CD4-positive, alpha-beta T cell (primary cell): Measurements from ENCODE around the gene ZNF318. TPM values are rescaled to one million over a fixed set of nuclear protein-coding genes. Genes with fewer than 3 reads are reported as not detected.

ENCODE experiments used
- ATAC-seq: fragments of 200-7000 bp; cut with Tn5 transposase; one replicate; pipeline ENCODE4 v1.10.0; 2022; ENCODE audit warnings: mild to moderate bottlenecking; ENCODE audit not compliant: poor library complexity
- CTCF ChIA-PET: fragments of 350-600 bp; sonication (Branson Sonifier 250); formaldehyde crosslinking; loops from one replicate; lab custom pipeline; 2021; ENCODE audit warnings: antibody characterized with exemption, inconsistent platforms; lab: Charles Lee
- POLR2A ChIA-PET: fragments of 350-600 bp; sonication (Branson Sonifier 250); formaldehyde crosslinking; loops from one replicate; lab custom pipeline; 2021; ENCODE audit warnings: antibody characterized with exemption, inconsistent platforms; lab: Charles Lee
- DNase-seq, 14 experiments: peaks; one replicate each; pipeline ENCODE4 v3.0.0-alpha.2; 2013 to 2020; ENCODE audit warnings: mixed read lengths in 2 of 14
- H3K27ac ChIP-seq, 2 donors: one replicate each; pipeline versions ENCODE4 v1.5.1 to v1.7.0; 2013; ENCODE audit warnings: low read length in 2 of 2, low read depth in 1 of 2, mild to moderate bottlenecking in 1 of 2
- H3K27me3 ChIP-seq, 2 experiments: 1 replicate in 1 of 2; 2 replicates in 1 of 2; pipeline versions ENCODE4 v1.6.1 to v1.7.0; 2013; ENCODE audit warnings: low read length in 2 of 2, control low read depth in 1 of 2, mild to moderate bottlenecking in 1 of 2, moderate library complexity in 1 of 2; ENCODE audit not compliant: insufficient read depth in 2 of 2, control insufficient read depth in 1 of 2
- H3K36me3 ChIP-seq: one replicate; pipeline ENCODE4 v1.6.1; 2013; ENCODE audit warnings: low read length, control low read depth; ENCODE audit not compliant: insufficient read depth
- H3K4me1 ChIP-seq: one replicate; pipeline ENCODE4 v1.6.1; 2013; ENCODE audit warnings: low read length, control low read depth; ENCODE audit not compliant: insufficient read depth
- H3K4me3 ChIP-seq: one replicate; pipeline ENCODE4 v1.5.1; 2013; ENCODE audit warnings: mild to moderate bottlenecking, low read length, moderate library complexity
- H3K9me3 ChIP-seq, 2 experiments: 1 replicate in 1 of 2; 2 replicates in 1 of 2; pipeline versions ENCODE4 v1.6.1 to v1.7.0; 2013; ENCODE audit warnings: low read length in 2 of 2, mild to moderate bottlenecking in 2 of 2, control low read depth in 1 of 2, moderate library complexity in 1 of 2; ENCODE audit not compliant: control insufficient read depth in 1 of 2, insufficient read depth in 1 of 2
- H3K27ac Mint-ChIP-seq: one replicate; pipeline ENCODE4 v1.8.0; 2020; ENCODE audit warnings: mixed read lengths
- H3K27me3 Mint-ChIP-seq: one replicate; pipeline ENCODE4 v1.8.0; 2021; ENCODE audit warnings: mixed read lengths
- H3K36me3 Mint-ChIP-seq: one replicate; pipeline ENCODE4 v1.8.0; 2021; ENCODE audit warnings: low read depth, mixed read lengths
- H3K4me1 Mint-ChIP-seq: one replicate; pipeline ENCODE4 v1.8.0; 2021; ENCODE audit warnings: low read depth, mixed read lengths
- H3K4me3 Mint-ChIP-seq: one replicate; pipeline ENCODE4 v1.8.0; 2020; ENCODE audit warnings: mild to moderate bottlenecking, mixed read lengths
- H3K9me3 Mint-ChIP-seq: one replicate; pipeline ENCODE4 v1.8.0; 2020; ENCODE audit warnings: mixed read lengths
- CTCF ChIP-seq: fragments of 200-600 bp; IDR thresholded peaks from one replicate; pipeline ENCODE4 v1.8.0; 2022; ENCODE audit warnings: antibody characterized with exemption, mild to moderate bottlenecking
- intact Hi-C, 2 experiments: fragments of 100-400 bp; cut with DNase I in 1 of 2; cut with micrococcal nuclease in 1 of 2; formaldehyde crosslinking; loops; one replicate each; pipeline versions ENCODE4 v1.15.1 to v1.9.0; 2023 to 2025; cut with DNase I, micrococcal nuclease
- total RNA-seq, 174 experiments: library from RNA in 2 of 174; stranded (reverse) in 2 of 174; gene quantifications; one replicate each; pipeline ENCODE4 v1.2.3 and lab custom pipeline; 2021 to 2026

Gene ZNF318
- total RNA-seq, 2 experiments from 2014 or later: 20.4 TPM

DNA sequence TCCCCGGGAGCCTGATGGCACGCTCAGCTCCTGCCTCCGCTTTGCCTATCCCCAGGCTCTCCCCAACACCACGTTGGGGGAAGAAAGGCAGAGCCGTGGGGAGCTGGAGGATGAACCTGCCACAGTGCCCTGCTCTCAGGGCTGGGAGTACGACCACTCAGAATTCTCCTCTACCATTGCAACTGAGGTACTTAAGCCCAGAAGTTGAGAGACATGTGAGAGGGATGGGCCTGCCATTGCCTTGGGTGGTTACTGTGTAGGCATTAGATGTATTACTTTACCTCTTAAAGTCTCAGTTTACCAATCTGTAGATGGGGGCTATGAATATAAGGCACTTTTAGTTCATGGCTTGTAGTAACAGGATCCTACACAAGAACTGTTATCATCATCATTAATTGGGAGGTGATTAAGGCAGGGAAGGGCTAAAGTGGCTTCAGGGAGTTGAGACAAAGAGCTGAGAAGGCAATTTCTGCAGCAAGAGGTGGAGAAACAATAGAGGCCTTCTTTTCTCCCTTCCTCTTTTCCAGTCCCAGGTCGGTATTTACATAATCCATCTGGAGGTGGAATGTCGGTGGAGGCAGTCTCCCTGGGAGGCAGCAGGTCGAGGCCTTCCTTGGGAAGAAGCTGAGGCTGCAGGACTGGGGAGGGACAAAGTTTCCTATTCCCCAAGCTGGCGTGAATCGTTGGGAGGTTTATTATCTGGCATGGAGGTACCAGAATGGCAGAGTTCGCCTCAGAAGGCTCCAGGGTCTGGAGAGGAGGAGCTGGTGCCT, 70.7 kb downstream of the ZNF318 start:
- ChIA-PET POLR2A (no interaction called here), CTCF (interaction anchor here (1.2 kb wide), 1 partner anchor 9 kb away, joined by 3 read pairs; no protein-coding TSS in a partner anchor)
- DNase-seq (no peak), ATAC-seq (no peak)
- TF ChIP-seq CTCF: no peak
- Mint-ChIP-seq H3K36me3 (no peaks in the 10 kb centered on the region), H3K4me1 (no peaks in the 10 kb centered on the region), H3K4me3 (no peak overlapping the region), H3K9me3 (no peaks in the 10 kb centered on the region), H3K27ac (no peak overlapping the region), H3K27me3 (peaks cover 13% of the 10 kb centered on the region)
- intact Hi-C loops: loop anchor here in 1 of 2 experiments (10.0 kb wide), 1 partner anchor 46 kb away; no protein-coding TSS in a partner anchor
- Histone ChIP-seq H3K27ac (no peak overlapping the region), H3K4me1 (no peaks in the 10 kb centered on the region), H3K36me3 (no peaks in the 10 kb centered on the region), H3K27me3 (peaks cover 0 to 5% of the 10 kb centered on the region in 2 experiments), H3K9me3 (no peaks in the 10 kb centered on the region), H3K4me3 (no peak overlapping the region)

- ChIA-PET CTCF (no interaction called here), POLR2A (no interaction called here)
- H3K36me3 ChIP-seq: no peaks in the 10 kb centered on the region
- Mint-ChIP-seq H3K4me1 (no peaks in the 10 kb centered on the region), H3K27me3 (peaks cover 13% of the 10 kb centered on the region), H3K36me3 (no peaks in the 10 kb centered on the region), H3K9me3 (no peaks in the 10 kb centered on the region), H3K27ac (no peak within 1 kb of the TSS), H3K4me3 (no peak within 1 kb of the TSS)
- H3K27me3 ChIP-seq: peaks cover 0 to 5% of the 10 kb centered on the region in 2 experiments
- intact Hi-C loops: loop anchor here in 1 of 2 experiments (10.0 kb wide), 1 partner anchor 47 kb away; no protein-coding TSS in a partner anchor
- no peak within 1 kb of the TSS for H3K27ac ChIP-seq
- TF ChIP-seq CTCF: no peak
- no peaks in the 10 kb centered on the region for H3K9me3 ChIP-seq
- no peaks in the 10 kb centered on the region for H3K4me1 ChIP-seq
- ATAC-seq (no peak), DNase-seq (no peak)
- H3K4me3 ChIP-seq: no peak within 1 kb of the TSS
These were observed 71.5 kb downstream of the ZNF318 start, which contains the start of gene SLC22A7 for GRCh38 chr6:43297644-43298564. Gene SLC22A7 (plus strand): TSS chr6:43298260. CDS start chr6:43298359, 99 bp downstream.

GRCh38 chr6:43296780-43297497, 72.5 kb downstream of the ZNF318 start:
- Histone ChIP-seq H3K9me3 (no peaks in the 10 kb centered on the region), H3K4me3 (no peak overlapping the region), H3K27ac (no peak overlapping the region), H3K36me3 (no peaks in the 10 kb centered on the region), H3K4me1 (no peaks in the 10 kb centered on the region), H3K27me3 (peaks cover 0 to 5% of the 10 kb centered on the region in 2 experiments)
- Mint-ChIP-seq H3K9me3 (no peaks in the 10 kb centered on the region), H3K4me3 (no peak overlapping the region), H3K27ac (no peak overlapping the region), H3K36me3 (no peaks in the 10 kb centered on the region), H3K4me1 (no peaks in the 10 kb centered on the region), H3K27me3 (peaks cover 13% of the 10 kb centered on the region)
- ATAC-seq (no peak), DNase-seq (no peak)
- POLR2A ChIA-PET: no interaction called here
- intact Hi-C loops: loop anchor here in 1 of 2 experiments (10.0 kb wide), 1 partner anchor 48 kb away; no protein-coding TSS in a partner anchor
- CTCF ChIA-PET: no interaction called here
- no peak for TF ChIP-seq CTCF
